MCF 10A (cell line): ENCODE results near the gene MORC1. TPM values are rescaled to one million over a fixed set of nuclear protein-coding genes. Genes with fewer than 3 reads are reported as not detected.

Experiments
- BruUV-seq: library from RNA; stranded (reverse); fragments of 400-500 nt; replicated peaks from 2 replicates; lab custom pipeline; 2021; lab: Mats Ljungman, UMichigan
- CTCF ChIA-PET: fragments of 300-600 bp; sonication (Branson Sonifier 250); formaldehyde crosslinking; extraction: SDS; loops from one replicate; lab custom pipeline; 2021; ENCODE audit warnings: antibody characterized with exemption, inconsistent platforms; lab: Yijun Ruan, JAX
- POLR2A ChIA-PET: fragments of 300-600, 350-650 bp; sonication (Branson Sonifier 250); formaldehyde crosslinking; extraction: SDS; loops from one replicate; lab custom pipeline; 2020; ENCODE audit warnings: antibody characterized with exemption, inconsistent platforms; lab: Yijun Ruan, JAX
- DNase-seq: peaks from one replicate; pipeline ENCODE4 v3.0.0-alpha.2; 2018; ENCODE audit not compliant: unreplicated experiment
- H3K27ac Mint-ChIP-seq: one replicate; pipeline ENCODE4 v1.8.0; 2022; ENCODE audit warnings: mild to moderate bottlenecking, low read depth, mixed read lengths; ENCODE audit not compliant: unreplicated experiment
- H3K27me3 Mint-ChIP-seq: one replicate; pipeline ENCODE4 v1.8.0; 2022; ENCODE audit warnings: mixed read lengths; ENCODE audit not compliant: insufficient read depth, unreplicated experiment
- H3K36me3 Mint-ChIP-seq: one replicate; pipeline ENCODE4 v1.8.0; 2022; ENCODE audit warnings: mild to moderate bottlenecking, moderate library complexity, mixed read lengths; ENCODE audit not compliant: insufficient read depth, unreplicated experiment
- H3K4me1 Mint-ChIP-seq: one replicate; pipeline ENCODE4 v1.8.0; 2022; ENCODE audit warnings: mixed read lengths; ENCODE audit not compliant: insufficient read depth, unreplicated experiment
- H3K4me3 Mint-ChIP-seq: one replicate; pipeline ENCODE4 v1.8.0; 2022; ENCODE audit warnings: mild to moderate bottlenecking, moderate library complexity, mixed read lengths; ENCODE audit not compliant: unreplicated experiment
- H3K9me3 Mint-ChIP-seq: one replicate; pipeline ENCODE4 v1.8.0; 2022; ENCODE audit warnings: mixed read lengths; ENCODE audit not compliant: unreplicated experiment
- CTCF ChIP-seq: fragments of 200-600 bp; IDR thresholded peaks from one replicate; pipeline ENCODE4 v1.8.0; 2022; ENCODE audit warnings: antibody characterized with exemption, mild to moderate bottlenecking; ENCODE audit not compliant: unreplicated experiment
- intact Hi-C: fragments of 100-400 bp; cut with micrococcal nuclease; formaldehyde crosslinking; loops from 2 replicates; pipeline ENCODE4 v1.14.1; 2022
- total RNA-seq: library from RNA; stranded (reverse); gene quantifications from 2 replicates; pipeline ENCODE4 v1.2.3, GENCODE V29; 2022

MORC1 gene
- total RNA-seq, 1 experiment from 2014 or later: not detected

- POLR2A ChIA-PET: no interaction called here
- BruUV-seq: no TSS peak
Observed at GRCh38 chr3:109095166-109095565, 22.8 kb downstream of the MORC1 start.

GRCh38 chr3:109093561-109093960 lies 24.4 kb downstream of the MORC1 start:
- no peak overlapping the region for H3K27ac Mint-ChIP-seq
- H3K36me3 Mint-ChIP-seq: no peaks in the 10 kb centered on the region
- ChIA-PET CTCF (interaction anchor here (0.6 to 2.6 kb wide), 3 partner anchors 11 to 103 kb away, joined by 3 to 19 read pairs (median 5); no protein-coding TSS in a partner anchor), POLR2A (no interaction called here)
- no peaks in the 10 kb centered on the region for H3K27me3 Mint-ChIP-seq
- no peak for TF ChIP-seq CTCF
- H3K4me3 Mint-ChIP-seq: no peak overlapping the region
- intact Hi-C loops: no loop called here
- no peaks in the 10 kb centered on the region for H3K9me3 Mint-ChIP-seq
- no TSS peak for BruUV-seq
- no peak for DNase-seq
- H3K4me1 Mint-ChIP-seq: no peaks in the 10 kb centered on the region

More at GRCh38 chr3:109095166-109095565, 22.8 kb downstream of the MORC1 start:
- H3K36me3 Mint-ChIP-seq: no peaks in the 10 kb centered on the region
- H3K4me3 Mint-ChIP-seq: no peak overlapping the region
- H3K9me3 Mint-ChIP-seq: no peaks in the 10 kb centered on the region
- intact Hi-C loops: no loop called here
- no peak for DNase-seq
- CTCF ChIA-PET: interaction anchor here (0.5 to 1.0 kb wide), 4 partner anchors 14 to 208 kb away, joined by 3 to 5 read pairs (median 3); no protein-coding TSS in a partner anchor
- H3K27ac Mint-ChIP-seq: no peak overlapping the region
- H3K27me3 Mint-ChIP-seq: no peaks in the 10 kb centered on the region
- no peak for TF ChIP-seq CTCF
- no peaks in the 10 kb centered on the region for H3K4me1 Mint-ChIP-seq

- no peak for TF ChIP-seq CTCF
- no peaks in the 10 kb centered on the region for H3K27me3 Mint-ChIP-seq
- DNase-seq: peak; percentile 8
- no peaks in the 10 kb centered on the region for H3K36me3 Mint-ChIP-seq
- no TSS peak for BruUV-seq
- POLR2A ChIA-PET: interaction anchor here (0.7 to 1.2 kb wide), 3 partner anchors 14 to 68 kb away, joined by 3 to 4 read pairs (median 3); no protein-coding TSS in a partner anchor
- CTCF ChIA-PET: interaction anchor here (0.6 to 2.6 kb wide), 5 partner anchors 10 to 1654 kb away, joined by 3 to 19 read pairs (median 3); no protein-coding TSS in a partner anchor
- H3K9me3 Mint-ChIP-seq: no peaks in the 10 kb centered on the region
- H3K27ac Mint-ChIP-seq: no peak overlapping the region
- no peak overlapping the region for H3K4me3 Mint-ChIP-seq
- H3K4me1 Mint-ChIP-seq: no peaks in the 10 kb centered on the region
- intact Hi-C loops: no loop called here
Observed at GRCh38 chr3:109091846-109092245, 26.1 kb downstream of the MORC1 start.

- POLR2A ChIA-PET: no interaction called here
- BruUV-seq: no TSS peak
- Mint-ChIP-seq H3K4me3 (no peak overlapping the region), H3K4me1 (no peaks in the 10 kb centered on the region), H3K27ac (no peak overlapping the region), H3K36me3 (no peaks in the 10 kb centered on the region), H3K27me3 (no peaks in the 10 kb centered on the region), H3K9me3 (no peaks in the 10 kb centered on the region)
- no peak for DNase-seq
- TF ChIP-seq CTCF: no peak
- CTCF ChIA-PET: no interaction called here
- intact Hi-C loops: no loop called here
Observed at GRCh38 chr3:109089265-109089664, 28.7 kb downstream of the MORC1 start.
